Panc1 (cell line): ENCODE measurements around the gene SRGAP3. TPM values are rescaled to one million over a fixed set of nuclear protein-coding genes. Genes with fewer than 3 reads are reported as not detected.

Experiments used
- ATAC-seq: fragments of 200-7000 bp; cut with Tn5 transposase; 2 replicates; pipeline ENCODE4 v1.9.1; 2020; ENCODE audit warnings: mild to moderate bottlenecking, moderate library complexity
- BruUV-seq: library from RNA; stranded (reverse); fragments of 400-500 nt; replicated peaks from 2 replicates; lab custom pipeline; 2021; lab: Mats Ljungman, UMichigan
- CTCF ChIA-PET: fragments of 300-600 bp; sonication (Branson Sonifier 250); formaldehyde crosslinking; loops from one replicate; lab custom pipeline; 2022; ENCODE audit warnings: antibody characterized with exemption; lab: Charles Lee
- POLR2A ChIA-PET: fragments of 300-600 bp; sonication (Branson Sonifier 250); formaldehyde crosslinking; loops from one replicate; lab custom pipeline; 2022; ENCODE audit warnings: antibody characterized with exemption; lab: Charles Lee
- DNase-seq: peaks from one replicate; pipeline ENCODE4 v3.0.0-alpha.2; 2010; ENCODE audit warnings: low read depth, low spot score
- H3K27ac ChIP-seq: 2 replicates; pipeline ENCODE4 v1.5.1; 2011; ENCODE audit warnings: mild to moderate bottlenecking, low read length, inconsistent platforms
- H3K27me3 ChIP-seq: fragments of 200-500 bp; sonication (Bioruptor generic); 2 replicates; pipeline ENCODE4 v1.6.0; 2014; ENCODE audit warnings: low read length, inconsistent platforms; ENCODE audit not compliant: control insufficient read depth, insufficient read depth
- H3K36me3 ChIP-seq: fragments of 200-500 bp; sonication (Bioruptor generic); 2 replicates; pipeline ENCODE4 v1.5.1; 2014; ENCODE audit warnings: inconsistent platforms, mild to moderate bottlenecking, low read length, moderate library complexity; ENCODE audit not compliant: control insufficient read depth, insufficient read depth
- H3K4me1 ChIP-seq: 2 replicates; pipeline ENCODE4 v1.5.1; 2011; ENCODE audit warnings: inconsistent platforms, mild to moderate bottlenecking, low read length, moderate library complexity; ENCODE audit not compliant: control insufficient read depth, insufficient read depth
- H3K4me3 ChIP-seq, 2 experiments: 2 replicates each; pipeline ENCODE4 v1.5.1; 2011 to 2012; ENCODE audit warnings: low read depth in 2 of 2, low read length in 2 of 2, mild to moderate bottlenecking in 2 of 2, inconsistent platforms in 1 of 2, moderate library complexity in 1 of 2
- H3K9me3 ChIP-seq: fragments of 200-500 bp; sonication (Bioruptor generic); 2 replicates; pipeline ENCODE4 v1.5.1; 2014; ENCODE audit warnings: low read depth, mild to moderate bottlenecking, inconsistent platforms, low read length, moderate library complexity; ENCODE audit not compliant: control insufficient read depth, insufficient read depth
- CTCF ChIP-seq: fragments of 450-650 bp; IDR thresholded peaks from 2 replicates; pipeline ENCODE4 v1.5.1; 2017; ENCODE audit warnings: mild to moderate bottlenecking
- POLR2AphosphoS5 ChIP-seq: IDR thresholded peaks from 2 replicates; pipeline ENCODE4 v1.6.1; 2012; ENCODE audit warnings: mild to moderate bottlenecking, low read depth, low read length, moderate library complexity
- REST ChIP-seq, 2 experiments: IDR thresholded peaks; 2 replicates each; pipeline ENCODE4 v1.6.1; 2011 to 2012; ENCODE audit warnings: low read depth in 2 of 2, control low read depth in 1 of 2, low read length in 1 of 2, mild to moderate bottlenecking in 1 of 2, moderate library complexity in 1 of 2; ENCODE audit not compliant: insufficient read depth in 1 of 2
- SIN3A ChIP-seq: IDR thresholded peaks from 2 replicates; pipeline ENCODE4 v1.6.1; 2012; ENCODE audit warnings: low read depth, mild to moderate bottlenecking, low read length, moderate library complexity, borderline replicate concordance; ENCODE audit not compliant: insufficient read depth
- TCF7L2 ChIP-seq: IDR thresholded peaks from 2 replicates; pipeline ENCODE4 v1.6.1; 2011; ENCODE audit warnings: mild to moderate bottlenecking, low read depth, low read length, inconsistent platforms
- in situ Hi-C: cut with HindIII; loops from 2 replicates; pipeline ENCODE4 v1.10.0; 2016; ENCODE audit warnings: low sequenced_read_pairs, low pct_unique_long_range_greater_than_20kb
- intact Hi-C: fragments of 100-400 bp; cut with micrococcal nuclease; formaldehyde crosslinking; loops from one replicate; pipeline ENCODE4 v1.10.0; 2022; ENCODE audit not compliant: unreplicated experiment
- total RNA-seq: library from RNA; stranded (reverse); gene quantifications from one replicate; pipeline ENCODE4 v1.2.1, GENCODE V29; 2021; ENCODE audit not compliant: unreplicated experiment

The SRGAP3 gene
- total RNA-seq, 1 experiment from 2014 or later: 0.82 TPM

GRCh38 chr3:9028134-9028533 is 221.3 kb downstream of the SRGAP3 start:
- ATAC-seq: no peak
- intact Hi-C loops (no loop called here), in situ Hi-C loops (no loop called here)
- Histone ChIP-seq H3K27me3 (no peaks in the 10 kb centered on the region; the same call in 1 of the 2 replicates), H3K27ac (no peak overlapping the region), H3K9me3 (no peaks in the 10 kb centered on the region), H3K4me1 (no peaks in the 10 kb centered on the region), H3K36me3 (no peaks in the 10 kb centered on the region), H3K4me3 (no peak overlapping the region)
- no peak for DNase-seq
- BruUV-seq: no TSS peak
- ChIA-PET POLR2A (no interaction called here), CTCF (no interaction called here)
- TF ChIP-seq TCF7L2 (no peak), SIN3A (no peak), REST (IDR thresholded peaks at IDR 0.05; ENCODE audit: insufficient read depth in 1 of 2, low read depth in 2 of 2, low read length in 1 of 2) (no peak), POLR2AphosphoS5 (no peak), CTCF (no peak)

- in situ Hi-C loops (no loop called here), intact Hi-C loops (no loop called here)
- Histone ChIP-seq H3K4me1 (no peaks in the 10 kb centered on the region), H3K27ac (no peak overlapping the region), H3K36me3 (no peaks in the 10 kb centered on the region), H3K9me3 (no peaks in the 10 kb centered on the region), H3K4me3 (no peak overlapping the region), H3K27me3 (no peaks in the 10 kb centered on the region; the same call in 1 of the 2 replicates)
- ATAC-seq: no peak
- no TSS peak for BruUV-seq
- TF ChIP-seq CTCF (no peak), TCF7L2 (no peak), REST (IDR thresholded peaks at IDR 0.05; ENCODE audit: insufficient read depth in 1 of 2, low read depth in 2 of 2, low read length in 1 of 2) (no peak), SIN3A (no peak), POLR2AphosphoS5 (no peak)
- CTCF ChIA-PET: no interaction called here
- DNase-seq: no peak
- POLR2A ChIA-PET: no interaction called here
Measured at GRCh38 chr3:9026320-9027045, 223.0 kb downstream of the SRGAP3 start.
